ENCODE data around the gene PDGFRB. TPM values are rescaled to one million over a fixed set of nuclear protein-coding genes. Genes with fewer than 3 reads are reported as not detected.

Gene PDGFRB
- total and polyA plus RNA-seq, 2 of the 8 experiments (the other 6 are each of a cell fraction or from before 2014, with no cell fraction given): 4.2 to 13.7 TPM

GRCh38 chr5:150119421-150120061, 36.1 kb downstream of the PDGFRB start:
- no peak for FAIRE-seq
- Histone ChIP-seq H2BK12ac (ENCODE audit: low read depth, low read length) (no peak overlapping the region), H3K23me2 (ENCODE audit: low read depth, low read length) (no peaks in the 10 kb centered on the region), H3K27me3 (replicated peaks in 1 of 4; ENCODE audit: control insufficient read depth in 3 of 4, extremely low read depth in 1 of 4, insufficient read depth in 3 of 4, low read length in 3 of 4) (no peaks in the 10 kb centered on the region), H2BK5ac (ENCODE audit: low read depth, low read length) (no peak overlapping the region), H2BK15ac (ENCODE audit: low read length) (no peak overlapping the region), H2AK5ac (ENCODE audit: low read depth, low read length) (no peak overlapping the region), H3K18ac (ENCODE audit: extremely low read depth, low read length) (no peak overlapping the region), H3K4ac (replicated peaks; ENCODE audit: insufficient read length, low read depth, low read length) (no peak overlapping the region), H2BK20ac (ENCODE audit: low read length) (no peak overlapping the region), H2AFZ (ENCODE audit: low read length) (no peak overlapping the region), H3K4me3 (ENCODE audit: extremely low read depth in 1 of 4, insufficient read depth in 2 of 4, low read depth in 3 of 4, low read length in 4 of 4) (no peak overlapping the region), H3K36me3 (ENCODE audit: control insufficient read depth in 2 of 4, insufficient read depth in 4 of 4, low read length in 3 of 4) (no peaks in the 10 kb centered on the region), H3K4me2 (ENCODE audit: insufficient read depth in 1 of 2, low read depth in 2 of 2, low read length in 2 of 2) (no peak overlapping the region), H4K8ac (ENCODE audit: extremely low read depth, insufficient read depth, low read length) (no peak overlapping the region; the same call in 1 of the 2 replicates), H3K9ac (replicated peaks in 1 of 4; ENCODE audit: extremely low read depth in 1 of 4, low read depth in 3 of 4, low read length in 3 of 4) (no peak overlapping the region), H3K4me1 (replicated peaks in 1 of 4; ENCODE audit: control insufficient read depth in 3 of 4, insufficient read depth in 4 of 4, low read length in 3 of 4) (peaks cover 0 to 6% (median 2%) of the 10 kb centered on the region in 4 experiments; a peak in 3 of 7 replicates), H3K56ac (replicated peaks; ENCODE audit: insufficient read length, low read depth, low read length) (no peak overlapping the region), H3K27ac (ENCODE audit: low read depth, low read length) (no peak overlapping the region), H3K9me3 (ENCODE audit: insufficient read depth in 2 of 2, low read depth in 1 of 2, low read length in 1 of 2) (no peaks in the 10 kb centered on the region), H4K5ac (ENCODE audit: insufficient read length, low read depth, low read length) (no peak overlapping the region), H3K79me2 (ENCODE audit: control insufficient read depth in 1 of 2, insufficient read depth in 2 of 2, low read length in 2 of 2) (no peaks in the 10 kb centered on the region), H3K23ac (ENCODE audit: insufficient read length) (no peak overlapping the region), H4K91ac (replicated peaks; ENCODE audit: insufficient read length, low read length) (no peak overlapping the region), H2BK120ac (replicated peaks; ENCODE audit: low read depth, low read length) (no peak overlapping the region), H3K14ac (ENCODE audit: insufficient read length) (no peak overlapping the region), H3K79me1 (ENCODE audit: low read depth, low read length) (no peaks in the 10 kb centered on the region), H4K20me1 (replicated peaks in 1 of 2; ENCODE audit: control insufficient read depth in 1 of 2, insufficient read depth in 2 of 2, low read length in 2 of 2) (peaks cover 0 to 3% of the 10 kb centered on the region in 2 experiments)
- no peak for DNase-seq (ENCODE audit: low read depth in 1 of 2, low spot score in 2 of 2)
- 93% methylated on average over 10 of the region's 10 CpGs; no CpG with 5 or more reads in 1 of the 2 experiments for WGBS, 2 experiments (ENCODE audit: extremely low coverage in 1 of 2, insufficient coverage in 1 of 2, insufficient read length in 1 of 2, insufficient replicate concordance in 2 of 2, low coverage in 1 of 2, low lambda C conversion rate in 2 of 2, missing lambda C conversion rate in 1 of 2)
- POLR2A ChIA-PET (ENCODE audit: partially characterized antibody): interaction anchor here (1.3 kb wide), 1 partner anchor 184 kb away, joined by 3 read pairs; no protein-coding TSS in a partner anchor
- CTCF ChIA-PET (ENCODE audit: partially characterized antibody): interaction anchor here (0.7 to 16.9 kb wide), 13 partner anchors 11 to 137 kb away, joined by 3 to 188 read pairs (median 4); partner anchors contain the start of gene PDGFRB
- TF ChIP-seq FOSL1 (IDR thresholded peaks at IDR 0.05; ENCODE audit: insufficient read depth, low read depth, low read length) (no peak), RXRA (IDR thresholded peaks at IDR 0.05; ENCODE audit: insufficient read depth, low read depth, low read length) (no peak), TAF1 (IDR thresholded peaks at IDR 0.05; ENCODE audit: low read depth, low read length) (no peak), HDAC6 (IDR thresholded peaks at IDR 0.05; ENCODE audit: low read depth, low read length) (no peak), ASH2L (IDR thresholded peaks at IDR 0.05; ENCODE audit: low read length) (no peak), EP300 (IDR thresholded peaks at IDR 0.05; ENCODE audit: borderline replicate concordance in 1 of 2, low read depth in 2 of 2, low read length in 2 of 2) (no peak), SIN3A (conservative IDR thresholded peaks at IDR 0.05 in 1 of 2, IDR thresholded peaks at IDR 0.05 in 1 of 2; ENCODE audit: low read depth in 1 of 2, low read length in 2 of 2) (no peak), RAD21 (IDR thresholded peaks at IDR 0.05 in 1 of 2, conservative IDR thresholded peaks at IDR 0.05 in 1 of 2; ENCODE audit: low read depth in 2 of 2, low read length in 2 of 2) (no peak)

Data from H1 (cell line).